OCI-LY3 (cell line): ENCODE results near the gene ALMS1.

ENCODE experiments used
- CTCF ChIP-seq: fragments of 200-600, 300-600 bp; sonication (generic); IDR thresholded peaks from 2 replicates; pipeline ENCODE4 v1.5.1; 2014; ENCODE audit warnings: antibody characterized with exemption, low read length, low read depth
- EZH2phosphoT487 ChIP-seq: fragments of 200-600 bp; shearing (Covaris generic); IDR thresholded peaks from 2 replicates; pipeline ENCODE4 v1.6.1; 2018; ENCODE audit warnings: antibody characterized with exemption, mixed run types, low read depth

- TF ChIP-seq CTCF, result no peak
- no peak for TF ChIP-seq EZH2phosphoT487
Observed at GRCh38 chr2:73373344-73373743, 12.3 kb upstream of the ALMS1 start.
